ENCODE data around the gene IFI27L2.

- no peak for TF ChIP-seq POLR2A (IDR thresholded peaks at IDR 0.05)
- TF ChIP-seq, protein P1, sequence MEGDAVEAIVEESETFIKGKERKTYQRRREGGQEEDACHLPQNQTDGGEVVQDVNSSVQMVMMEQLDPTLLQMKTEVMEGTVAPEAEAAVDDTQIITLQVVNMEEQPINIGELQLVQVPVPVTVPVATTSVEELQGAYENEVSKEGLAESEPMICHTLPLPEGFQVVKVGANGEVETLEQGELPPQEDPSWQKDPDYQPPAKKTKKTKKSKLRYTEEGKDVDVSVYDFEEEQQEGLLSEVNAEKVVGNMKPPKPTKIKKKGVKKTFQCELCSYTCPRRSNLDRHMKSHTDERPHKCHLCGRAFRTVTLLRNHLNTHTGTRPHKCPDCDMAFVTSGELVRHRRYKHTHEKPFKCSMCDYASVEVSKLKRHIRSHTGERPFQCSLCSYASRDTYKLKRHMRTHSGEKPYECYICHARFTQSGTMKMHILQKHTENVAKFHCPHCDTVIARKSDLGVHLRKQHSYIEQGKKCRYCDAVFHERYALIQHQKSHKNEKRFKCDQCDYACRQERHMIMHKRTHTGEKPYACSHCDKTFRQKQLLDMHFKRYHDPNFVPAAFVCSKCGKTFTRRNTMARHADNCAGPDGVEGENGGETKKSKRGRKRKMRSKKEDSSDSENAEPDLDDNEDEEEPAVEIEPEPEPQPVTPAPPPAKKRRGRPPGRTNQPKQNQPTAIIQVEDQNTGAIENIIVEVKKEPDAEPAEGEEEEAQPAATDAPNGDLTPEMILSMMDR (IDR thresholded peaks at IDR 0.05) = no peak
These were observed 3.6 kb downstream of the IFI27L2 start for GRCh38 chr14:94125659-94126418.

Measured in lower leg skin (tissue), 3 donors.